Head of caudate nucleus (tissue), 42 donors: ENCODE measurements around the gene INAFM1.

Source experiments
- DNase-seq, 42 donors: peaks; one replicate each; pipeline versions ENCODE4 v3.0.0 to v3.0.0-alpha.2; 2020 to 2021; ENCODE audit warnings: mixed read lengths in 7 of 42
- intact Hi-C: fragments of 100-400 bp; cut with DNase I; formaldehyde crosslinking; loops from one replicate; pipeline ENCODE4 v1.15.0; 2022

INAFM1 gene

GRCh38 chr19:47323872-47324271 is 49.2 kb downstream of the INAFM1 start:
- intact Hi-C loops, result no loop called here
- no peak for DNase-seq

DNA sequence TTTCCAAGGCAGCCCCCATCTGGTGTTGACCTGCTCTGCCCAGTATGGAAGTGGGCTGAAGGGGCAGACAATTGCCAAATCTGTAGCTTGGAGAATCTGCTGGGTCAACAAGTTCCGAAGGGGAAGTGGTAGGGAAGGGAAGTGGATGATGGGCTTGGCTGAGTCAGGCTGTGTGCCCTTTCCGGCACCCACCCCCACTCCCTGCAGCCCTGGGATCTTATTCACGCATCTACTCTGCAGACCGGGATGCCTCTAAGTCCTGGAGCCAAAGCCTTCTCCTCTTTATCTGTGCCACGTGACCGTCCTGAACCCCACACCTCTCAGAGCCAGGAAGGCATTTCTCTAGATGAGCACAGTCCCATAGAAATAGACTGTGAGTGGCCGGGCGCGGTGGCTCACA is 49.8 kb downstream of the INAFM1 start:
- intact Hi-C loops, result no loop called here
- peak in 22 of 42 donors; percentile 13 to 60 (median 38) for DNase-seq
